GM12875 (cell line): ENCODE measurements around the gene IL1RL2.

Experiments used
- H3K4me3 ChIP-seq: one replicate; pipeline ENCODE4 v1.5.1; 2011; ENCODE audit warnings: low read depth, low read length, control low read depth
- TF ChIP-seq, protein P1 (sequence below): IDR thresholded peaks from 2 replicates; pipeline ENCODE4 v1.5.1; 2011; ENCODE audit warnings: low read depth, mild to moderate bottlenecking, control low read depth, inconsistent platforms, low read length, moderate library complexity, borderline replicate concordance; ENCODE audit not compliant: insufficient read depth

The IL1RL2 gene

GRCh38 chr2:102262216-102263129 is 75.7 kb downstream of the IL1RL2 start:
- H3K4me3 ChIP-seq = no peak overlapping the region
- TF ChIP-seq, protein P1, sequence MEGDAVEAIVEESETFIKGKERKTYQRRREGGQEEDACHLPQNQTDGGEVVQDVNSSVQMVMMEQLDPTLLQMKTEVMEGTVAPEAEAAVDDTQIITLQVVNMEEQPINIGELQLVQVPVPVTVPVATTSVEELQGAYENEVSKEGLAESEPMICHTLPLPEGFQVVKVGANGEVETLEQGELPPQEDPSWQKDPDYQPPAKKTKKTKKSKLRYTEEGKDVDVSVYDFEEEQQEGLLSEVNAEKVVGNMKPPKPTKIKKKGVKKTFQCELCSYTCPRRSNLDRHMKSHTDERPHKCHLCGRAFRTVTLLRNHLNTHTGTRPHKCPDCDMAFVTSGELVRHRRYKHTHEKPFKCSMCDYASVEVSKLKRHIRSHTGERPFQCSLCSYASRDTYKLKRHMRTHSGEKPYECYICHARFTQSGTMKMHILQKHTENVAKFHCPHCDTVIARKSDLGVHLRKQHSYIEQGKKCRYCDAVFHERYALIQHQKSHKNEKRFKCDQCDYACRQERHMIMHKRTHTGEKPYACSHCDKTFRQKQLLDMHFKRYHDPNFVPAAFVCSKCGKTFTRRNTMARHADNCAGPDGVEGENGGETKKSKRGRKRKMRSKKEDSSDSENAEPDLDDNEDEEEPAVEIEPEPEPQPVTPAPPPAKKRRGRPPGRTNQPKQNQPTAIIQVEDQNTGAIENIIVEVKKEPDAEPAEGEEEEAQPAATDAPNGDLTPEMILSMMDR = no peak

GRCh38 chr2:102264952-102265351 is 78.1 kb downstream of the IL1RL2 start:
- TF ChIP-seq, protein P1 = no peak
- H3K4me3 ChIP-seq = no peak overlapping the region

GRCh38 chr2:102266204-102266603 is 79.4 kb downstream of the IL1RL2 start:
- TF ChIP-seq, protein P1 = no peak
- H3K4me3 ChIP-seq = no peak overlapping the region

- TF ChIP-seq, protein P1 = no peak
- H3K4me3 ChIP-seq = no peak overlapping the region
These were observed 81.0 kb downstream of the IL1RL2 start for GRCh38 chr2:102267774-102268173.

DNA sequence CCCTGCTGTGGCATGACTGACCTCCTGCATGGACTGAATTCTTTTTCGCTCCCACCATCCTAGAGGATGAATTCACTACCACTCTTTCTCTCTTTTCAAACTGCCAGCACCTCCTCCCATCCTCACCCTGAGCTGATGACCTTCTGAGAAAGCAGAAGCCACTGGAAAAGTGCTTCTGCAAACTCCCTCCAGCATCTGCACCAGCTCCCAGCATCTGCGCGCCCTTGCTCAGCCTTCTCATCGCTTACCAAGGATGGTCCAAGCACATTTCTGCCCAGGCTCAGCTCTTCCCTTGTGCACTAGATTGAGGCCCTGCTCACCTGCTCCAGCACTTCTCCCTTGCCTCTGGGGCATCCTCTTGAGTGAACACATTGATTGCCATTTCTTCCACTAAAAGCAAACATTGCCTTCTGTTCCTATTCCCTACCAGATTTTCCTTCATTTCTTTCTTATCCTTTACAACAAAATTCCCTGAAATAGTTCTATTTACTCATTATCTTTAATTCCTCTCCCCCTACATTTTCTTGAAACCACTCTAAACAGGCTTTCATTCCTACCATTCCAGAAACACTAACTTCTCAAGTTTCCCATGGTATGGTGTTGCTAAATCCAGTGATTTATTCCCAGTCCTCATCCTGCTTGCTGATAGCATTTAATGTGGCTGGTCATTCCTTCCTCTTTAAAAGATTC is 81.8 kb downstream of the IL1RL2 start:
- TF ChIP-seq, protein P1 = no peak
- H3K4me3 ChIP-seq = no peak overlapping the region

DNA sequence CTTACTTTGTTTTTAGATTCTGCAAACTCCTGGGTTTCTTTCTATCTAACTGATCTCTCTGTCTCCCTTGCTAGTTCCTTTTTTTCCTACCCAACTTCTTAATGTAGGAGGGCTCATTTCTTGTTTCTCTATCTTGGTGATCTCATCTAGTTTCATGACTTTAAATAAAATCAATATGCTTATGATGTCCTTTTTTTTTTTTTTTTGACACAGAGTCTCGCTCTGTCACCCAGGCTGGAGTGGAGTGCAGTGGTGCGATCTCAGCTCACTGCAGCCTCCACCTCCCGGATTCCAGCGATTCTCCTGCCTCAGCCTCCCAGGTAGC is 82.3 kb downstream of the IL1RL2 start:
- TF ChIP-seq, protein P1 = no peak
- H3K4me3 ChIP-seq = no peak overlapping the region
